HG02678 (cell line): ENCODE results near the gene AKNA.
A peak's percentile ranks its signal among the peaks of the same experiment; 100 is the strongest.

Experiments
- ATAC-seq: cut with Tn5 transposase; IDR thresholded peaks from one replicate; pipeline ENCODE4 v1.9.1; 2021; ENCODE audit warnings: mild to moderate bottlenecking, moderate library complexity; ENCODE audit not compliant: unreplicated experiment

AKNA gene

GRCh38 chr9:114418053-114418452 lies 30.3 kb upstream of the AKNA start:
- no peak for ATAC-seq

- ATAC-seq = no peak
Observed at GRCh38 chr9:114417511-114417910, 29.7 kb upstream of the AKNA start.

GRCh38 chr9:114416906-114417305 lies 29.1 kb upstream of the AKNA start:
- no peak for ATAC-seq

- no peak for ATAC-seq
Observed at GRCh38 chr9:114416290-114416689, 28.5 kb upstream of the AKNA start.

GRCh38 chr9:114414346-114414745 lies 26.6 kb upstream of the AKNA start:
- no peak for ATAC-seq

- ATAC-seq = no peak
Observed at GRCh38 chr9:114413861-114414301, 26.1 kb upstream of the AKNA start.

GRCh38 chr9:114412048-114412683 lies 24.4 kb upstream of the AKNA start:
- ATAC-seq = no peak

- ATAC-seq = no peak
Observed at GRCh38 chr9:114411452-114411851, 23.7 kb upstream of the AKNA start.

GRCh38 chr9:114410910-114411309 lies 23.1 kb upstream of the AKNA start:
- ATAC-seq = no peak

GRCh38 chr9:114409842-114410241 lies 22.1 kb upstream of the AKNA start:
- ATAC-seq = no peak

- ATAC-seq = no peak
Observed at GRCh38 chr9:114409103-114409780, 21.5 kb upstream of the AKNA start.

- no peak for ATAC-seq
Observed at GRCh38 chr9:114408645-114409044, 20.9 kb upstream of the AKNA start.

- ATAC-seq = no peak
Observed at GRCh38 chr9:114407889-114408288, 20.1 kb upstream of the AKNA start.

- ATAC-seq = no peak
Observed at GRCh38 chr9:114406441-114406840, 18.7 kb upstream of the AKNA start.

GRCh38 chr9:114405294-114406034 lies 17.7 kb upstream of the AKNA start:
- ATAC-seq = peak; percentile 91

- no peak for ATAC-seq
Observed at GRCh38 chr9:114404531-114404930, 16.7 kb upstream of the AKNA start.

- no peak for ATAC-seq
Observed at GRCh38 chr9:114403153-114403756, 15.5 kb upstream of the AKNA start.

- ATAC-seq = no peak
Observed at GRCh38 chr9:114401344-114401743, 13.6 kb upstream of the AKNA start.

GRCh38 chr9:114400772-114401171 lies 13.0 kb upstream of the AKNA start:
- ATAC-seq = no peak

GRCh38 chr9:114400219-114400618 lies 12.4 kb upstream of the AKNA start:
- no peak for ATAC-seq

- no peak for ATAC-seq
Observed at GRCh38 chr9:114399381-114399780, 11.6 kb upstream of the AKNA start.
